ENCODE results near the gene PYROXD2. TPM values are rescaled to one million over a fixed set of nuclear protein-coding genes. Genes with fewer than 3 reads are reported as not detected.

Gene PYROXD2
- total and polyA plus RNA-seq, 10 of the 15 experiments (the other 5 are each of a cell fraction or from before 2014, with no cell fraction given) = 4.8 to 15.8 (median 11.1) TPM

DNA sequence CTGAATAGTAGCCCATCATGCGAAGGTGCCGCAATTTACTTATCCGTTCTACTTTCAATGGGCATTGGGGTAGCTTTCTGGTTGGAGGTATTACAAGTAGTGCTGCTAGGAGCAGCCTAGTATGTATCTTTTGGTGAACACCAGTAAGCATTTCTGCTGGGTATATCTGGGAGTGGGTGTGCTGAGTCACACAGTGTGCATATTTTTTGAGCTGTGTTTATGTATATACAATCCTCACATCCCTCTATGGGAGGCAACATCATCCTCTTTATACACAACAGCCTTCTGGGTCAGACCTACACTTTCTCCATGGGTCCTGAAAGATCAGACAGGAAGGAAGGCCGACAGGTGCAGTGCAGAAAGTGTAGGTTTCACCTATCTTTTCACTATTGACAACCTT, 36.3 kb downstream of the PYROXD2 start:
- DNase-seq (ENCODE audit: low read depth, low spot score) = no peak
- in situ Hi-C loops (cut with MboI) (no loop called here), intact Hi-C loops (cut with micrococcal nuclease; ENCODE audit: unreplicated experiment) (no loop called here)
- Histone ChIP-seq H4K20me1 (ENCODE audit: control insufficient read depth, insufficient read depth) (no peaks in the 10 kb centered on the region; the same call in 1 of the 2 replicates), H3K4me1 (ENCODE audit: control insufficient read depth, insufficient read depth, low read length) (no peaks in the 10 kb centered on the region), H3K36me3 (ENCODE audit: control insufficient read depth in 2 of 2, insufficient read depth in 2 of 2, low read length in 1 of 2) (no peaks in the 10 kb centered on the region), H3K4me2 (ENCODE audit: control insufficient read depth, insufficient read depth) (no peak overlapping the region), H3K9me3 (replicated peaks; ENCODE audit: control insufficient read depth, insufficient read depth, low read length) (no peaks in the 10 kb centered on the region; the same call in 2 of the 3 replicates), H3K4me3 (no peak overlapping the region), H2AFZ (ENCODE audit: control insufficient read depth, low read depth, low read length) (no peak overlapping the region), H3K9ac (ENCODE audit: control insufficient read depth, insufficient read depth, low read length) (no peak overlapping the region), H3K27ac (ENCODE audit: control insufficient read depth, insufficient read depth) (no peak overlapping the region), H3K27me3 (replicated peaks in 1 of 2; ENCODE audit: control insufficient read depth in 2 of 2, insufficient read depth in 2 of 2, low read length in 1 of 2) (no peaks in the 10 kb centered on the region), H3K79me2 (ENCODE audit: control insufficient read depth, insufficient read depth, low read length) (no peaks in the 10 kb centered on the region)
- ChIA-PET RAD21 (ENCODE audit: unreplicated experiment) (no interaction called here), CTCF (no interaction called here), POLR2A (no interaction called here), SMC1A (ENCODE audit: uncharacterized antibody, unreplicated experiment) (no interaction called here)
- BruUV-seq (replicated peaks) = no TSS peak
- no peak for ATAC-seq
- no peak for TF ChIP-seq IKZF2 (IDR thresholded peaks at IDR 0.05)
- TF ChIP-seq KLF5 (IDR thresholded peaks at IDR 0.05; ENCODE audit: partially characterized antibody) = no peak
- no peak for TF ChIP-seq PAX8 (IDR thresholded peaks at IDR 0.05)
- TF ChIP-seq SUPT20H (IDR thresholded peaks at IDR 0.05; ENCODE audit: borderline replicate concordance, control insufficient read depth, low read depth, low read length) = no peak
- no peak for TF ChIP-seq IRF4 (IDR thresholded peaks at IDR 0.05; ENCODE audit: low read depth, low read length)
- TF ChIP-seq ZBTB4 (CRISPR knock-in tag; IDR thresholded peaks at IDR 0.05) = no peak
- TF ChIP-seq RAD21 (IDR thresholded peaks at IDR 0.05; ENCODE audit: insufficient read depth, low read depth, low read length) = no peak
- no peak for TF ChIP-seq HDGF (IDR thresholded peaks at IDR 0.05)
- no peak for TF ChIP-seq ASH2L (IDR thresholded peaks at IDR 0.05; ENCODE audit: borderline replicate concordance, low read depth)
- no peak for TF ChIP-seq CBFB (IDR thresholded peaks at IDR 0.05; ENCODE audit: low read depth)
- TF ChIP-seq RBBP5 (conservative IDR thresholded peaks at IDR 0.05) = no peak
- no peak for TF ChIP-seq TCF7 (IDR thresholded peaks at IDR 0.05; ENCODE audit: borderline replicate concordance)
- TF ChIP-seq JUNB (IDR thresholded peaks at IDR 0.05) = no peak
- TF ChIP-seq SP1 (IDR thresholded peaks at IDR 0.05; ENCODE audit: low read depth, low read length) = no peak
- TF ChIP-seq, protein P1, sequence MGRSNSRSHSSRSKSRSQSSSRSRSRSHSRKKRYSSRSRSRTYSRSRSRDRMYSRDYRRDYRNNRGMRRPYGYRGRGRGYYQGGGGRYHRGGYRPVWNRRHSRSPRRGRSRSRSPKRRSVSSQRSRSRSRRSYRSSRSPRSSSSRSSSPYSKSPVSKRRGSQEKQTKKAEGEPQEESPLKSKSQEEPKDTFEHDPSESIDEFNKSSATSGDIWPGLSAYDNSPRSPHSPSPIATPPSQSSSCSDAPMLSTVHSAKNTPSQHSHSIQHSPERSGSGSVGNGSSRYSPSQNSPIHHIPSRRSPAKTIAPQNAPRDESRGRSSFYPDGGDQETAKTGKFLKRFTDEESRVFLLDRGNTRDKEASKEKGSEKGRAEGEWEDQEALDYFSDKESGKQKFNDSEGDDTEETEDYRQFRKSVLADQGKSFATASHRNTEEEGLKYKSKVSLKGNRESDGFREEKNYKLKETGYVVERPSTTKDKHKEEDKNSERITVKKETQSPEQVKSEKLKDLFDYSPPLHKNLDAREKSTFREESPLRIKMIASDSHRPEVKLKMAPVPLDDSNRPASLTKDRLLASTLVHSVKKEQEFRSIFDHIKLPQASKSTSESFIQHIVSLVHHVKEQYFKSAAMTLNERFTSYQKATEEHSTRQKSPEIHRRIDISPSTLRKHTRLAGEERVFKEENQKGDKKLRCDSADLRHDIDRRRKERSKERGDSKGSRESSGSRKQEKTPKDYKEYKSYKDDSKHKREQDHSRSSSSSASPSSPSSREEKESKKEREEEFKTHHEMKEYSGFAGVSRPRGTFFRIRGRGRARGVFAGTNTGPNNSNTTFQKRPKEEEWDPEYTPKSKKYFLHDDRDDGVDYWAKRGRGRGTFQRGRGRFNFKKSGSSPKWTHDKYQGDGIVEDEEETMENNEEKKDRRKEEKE (IDR thresholded peaks at IDR 0.05) = no peak
- no peak for FAIRE-seq
- 82% methylated on average over 4 of the region's 4 CpGs for WGBS (ENCODE audit: insufficient coverage, insufficient replicate concordance, low lambda C conversion rate, missing lambda C conversion rate)

Data from GM12878 (cell line).